Ascending aorta (tissue), 2 donors: ENCODE data around the gene SLCO2A1. TPM values are rescaled to one million over a fixed set of nuclear protein-coding genes. Genes with fewer than 3 reads are reported as not detected.

Experiments
- DNase-seq, 2 donors: peaks; one replicate each; pipeline ENCODE4 v3.0.0-alpha.2; 2019; ENCODE audit warnings: low spot score in 2 of 2
- H3K27ac ChIP-seq, 2 donors: fragments of 200-600 bp; sonication (generic); one replicate each; pipeline ENCODE4 v1.5.1; 2016 to 2017; ENCODE audit warnings: mild to moderate bottlenecking in 1 of 2
- H3K27me3 ChIP-seq: fragments of 200-600 bp; sonication (generic); one replicate; pipeline ENCODE4 v1.5.1; 2017
- H3K36me3 ChIP-seq, 2 donors: fragments of 200-600 bp; sonication (generic); one replicate each; pipeline ENCODE4 v1.5.1; 2016
- H3K4me1 ChIP-seq, 2 donors: fragments of 200-600 bp; sonication (generic); one replicate each; pipeline ENCODE4 v1.5.1; 2016 to 2017; ENCODE audit warnings: mild to moderate bottlenecking in 1 of 2
- H3K4me3 ChIP-seq, 2 donors: fragments of 200-600 bp; sonication (generic); one replicate each; pipeline ENCODE4 v1.5.1; 2016 to 2017; ENCODE audit warnings: mild to moderate bottlenecking in 1 of 2
- H3K9me3 ChIP-seq, 2 donors: fragments of 200-600 bp; sonication (generic); one replicate each; pipeline ENCODE4 v1.5.1; 2016
- intact Hi-C: fragments of 100-400 bp; cut with DNase I; formaldehyde crosslinking; loops from one replicate; pipeline ENCODE4 v1.15.1; 2023
- total RNA-seq: library from RNA; depleted of rRNA; stranded (reverse); fragments of >200 nt; gene quantifications from one replicate; pipeline ENCODE4 v1.1.0, GENCODE V29; 2016
- TF ChIP-seq, protein P1 (sequence below), 3 experiments: fragments of 200-600 bp in 2 of 3; fragments of 450-650 bp in 1 of 3; sonication (generic) in 2 of 3; IDR thresholded peaks; one replicate each; pipeline ENCODE4 v1.5.1; 2016 to 2019; ENCODE audit warnings: antibody characterized with exemption in 3 of 3, mild to moderate bottlenecking in 1 of 3, moderate library complexity in 1 of 3

Gene SLCO2A1
- total RNA-seq, 1 donor from 2014 or later, result 111 TPM

DNA sequence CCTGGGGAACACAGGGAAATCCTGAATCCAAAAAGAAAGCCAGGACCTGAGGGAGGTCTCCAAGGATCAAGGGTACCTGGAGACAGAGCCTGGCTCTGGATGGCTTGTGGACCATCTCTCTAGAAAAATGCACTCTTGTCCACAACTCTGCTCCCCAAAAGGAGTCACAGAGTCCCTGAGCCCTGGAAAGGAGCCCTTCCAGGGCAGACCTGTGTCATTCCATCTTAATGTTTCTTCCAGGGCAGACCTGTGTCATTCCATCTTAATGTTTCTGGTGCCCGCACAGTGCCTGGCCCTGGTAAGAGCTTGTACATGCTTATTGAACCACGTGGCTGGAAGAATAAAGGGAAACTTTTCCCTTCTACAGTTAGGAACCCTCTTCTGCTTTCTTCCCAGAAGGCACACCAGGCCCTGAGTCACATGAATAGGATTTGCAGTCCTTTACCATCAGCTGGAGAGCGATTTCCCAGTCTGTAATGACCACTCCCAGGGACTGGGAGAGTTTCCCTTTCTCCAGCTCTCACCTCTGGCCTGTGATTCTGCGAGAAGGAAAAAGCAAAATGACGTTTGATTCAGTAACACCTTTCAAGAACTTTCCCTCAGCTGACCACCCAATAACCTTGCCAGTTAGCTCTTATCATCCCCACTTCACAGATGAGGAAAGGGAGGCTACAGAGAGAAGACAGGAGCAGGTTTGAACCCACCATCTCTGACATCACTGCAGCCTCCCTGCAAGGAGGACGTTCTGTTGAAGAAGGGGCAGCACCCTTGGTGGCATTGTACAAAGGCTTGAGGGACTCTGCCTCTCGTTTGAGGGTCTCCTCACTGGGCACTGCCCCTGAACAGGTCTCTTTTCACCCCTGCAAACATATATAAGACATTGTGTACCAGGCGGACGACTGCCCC lies 35.8 kb upstream of the SLCO2A1 start:
- H3K4me3 ChIP-seq, result no peak overlapping the region
- H3K27me3 ChIP-seq, result no peaks in the 10 kb centered on the region
- no peaks in the 10 kb centered on the region for H3K4me1 ChIP-seq
- H3K9me3 ChIP-seq, result no peaks in the 10 kb centered on the region
- TF ChIP-seq, protein P1, sequence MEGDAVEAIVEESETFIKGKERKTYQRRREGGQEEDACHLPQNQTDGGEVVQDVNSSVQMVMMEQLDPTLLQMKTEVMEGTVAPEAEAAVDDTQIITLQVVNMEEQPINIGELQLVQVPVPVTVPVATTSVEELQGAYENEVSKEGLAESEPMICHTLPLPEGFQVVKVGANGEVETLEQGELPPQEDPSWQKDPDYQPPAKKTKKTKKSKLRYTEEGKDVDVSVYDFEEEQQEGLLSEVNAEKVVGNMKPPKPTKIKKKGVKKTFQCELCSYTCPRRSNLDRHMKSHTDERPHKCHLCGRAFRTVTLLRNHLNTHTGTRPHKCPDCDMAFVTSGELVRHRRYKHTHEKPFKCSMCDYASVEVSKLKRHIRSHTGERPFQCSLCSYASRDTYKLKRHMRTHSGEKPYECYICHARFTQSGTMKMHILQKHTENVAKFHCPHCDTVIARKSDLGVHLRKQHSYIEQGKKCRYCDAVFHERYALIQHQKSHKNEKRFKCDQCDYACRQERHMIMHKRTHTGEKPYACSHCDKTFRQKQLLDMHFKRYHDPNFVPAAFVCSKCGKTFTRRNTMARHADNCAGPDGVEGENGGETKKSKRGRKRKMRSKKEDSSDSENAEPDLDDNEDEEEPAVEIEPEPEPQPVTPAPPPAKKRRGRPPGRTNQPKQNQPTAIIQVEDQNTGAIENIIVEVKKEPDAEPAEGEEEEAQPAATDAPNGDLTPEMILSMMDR (IDR thresholded peaks at IDR 0.05), result no peak
- H3K36me3 ChIP-seq, result no peaks in the 10 kb centered on the region
- intact Hi-C loops, result no loop called here
- no peak for DNase-seq
- peak overlapping the region in 1 of 2 donors; percentile 37 for H3K27ac ChIP-seq

DNA sequence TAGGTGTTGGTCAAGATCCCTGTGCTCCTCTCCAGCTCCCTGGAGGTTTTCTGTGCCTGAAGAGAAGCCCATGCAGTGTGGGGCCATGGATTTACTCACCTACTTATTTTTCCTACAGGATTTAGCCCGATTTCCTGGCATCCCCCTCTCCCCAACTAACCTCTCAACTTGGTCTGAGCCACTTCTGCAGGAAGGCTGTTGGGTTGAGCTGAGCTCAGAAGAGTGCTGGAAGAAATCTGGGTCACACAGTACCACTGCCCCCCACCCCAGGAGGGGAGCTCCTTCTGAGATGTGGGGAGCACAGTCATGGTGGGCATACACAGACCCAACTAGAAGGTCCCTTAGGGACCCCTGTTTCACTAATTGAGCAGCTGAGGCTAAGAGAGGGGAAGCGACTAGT lies 34.4 kb upstream of the SLCO2A1 start:
- Histone ChIP-seq H3K4me1 (no peaks in the 10 kb centered on the region), H3K27me3 (no peaks in the 10 kb centered on the region), H3K9me3 (no peaks in the 10 kb centered on the region), H3K4me3 (no peak overlapping the region), H3K27ac (no peak overlapping the region), H3K36me3 (no peaks in the 10 kb centered on the region)
- intact Hi-C loops, result no loop called here
- TF ChIP-seq, protein P1 (IDR thresholded peaks at IDR 0.05), result no peak
- DNase-seq, result no peak

DNA sequence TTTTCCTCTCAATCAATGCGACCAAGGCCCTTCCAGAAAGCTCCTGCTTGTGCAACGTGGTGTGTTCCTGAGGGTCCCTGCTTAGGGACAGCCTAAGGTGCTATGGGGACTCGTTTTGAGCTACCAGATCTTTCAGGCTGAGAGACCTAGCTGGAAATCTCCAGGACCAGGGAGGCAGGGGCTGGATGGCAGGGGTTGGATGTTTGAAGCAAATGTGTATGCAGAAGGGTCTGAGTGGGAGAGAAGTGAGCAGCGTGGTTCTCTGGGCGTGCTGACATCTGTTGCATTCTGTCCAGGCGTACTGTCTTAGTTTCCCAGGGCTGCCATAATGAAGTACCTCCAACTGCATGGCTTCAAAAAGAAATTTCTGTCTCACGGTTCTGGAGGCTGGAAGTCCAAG lies 31.7 kb upstream of the SLCO2A1 start:
- no peak overlapping the region for H3K27ac ChIP-seq
- no peak overlapping the region for H3K4me3 ChIP-seq
- DNase-seq, result no peak
- intact Hi-C loops, result no loop called here
- TF ChIP-seq, protein P1 (IDR thresholded peaks at IDR 0.05), result no peak
- no peaks in the 10 kb centered on the region for H3K4me1 ChIP-seq
- no peaks in the 10 kb centered on the region for H3K36me3 ChIP-seq
- no peaks in the 10 kb centered on the region for H3K9me3 ChIP-seq
- H3K27me3 ChIP-seq, result no peaks in the 10 kb centered on the region

DNA sequence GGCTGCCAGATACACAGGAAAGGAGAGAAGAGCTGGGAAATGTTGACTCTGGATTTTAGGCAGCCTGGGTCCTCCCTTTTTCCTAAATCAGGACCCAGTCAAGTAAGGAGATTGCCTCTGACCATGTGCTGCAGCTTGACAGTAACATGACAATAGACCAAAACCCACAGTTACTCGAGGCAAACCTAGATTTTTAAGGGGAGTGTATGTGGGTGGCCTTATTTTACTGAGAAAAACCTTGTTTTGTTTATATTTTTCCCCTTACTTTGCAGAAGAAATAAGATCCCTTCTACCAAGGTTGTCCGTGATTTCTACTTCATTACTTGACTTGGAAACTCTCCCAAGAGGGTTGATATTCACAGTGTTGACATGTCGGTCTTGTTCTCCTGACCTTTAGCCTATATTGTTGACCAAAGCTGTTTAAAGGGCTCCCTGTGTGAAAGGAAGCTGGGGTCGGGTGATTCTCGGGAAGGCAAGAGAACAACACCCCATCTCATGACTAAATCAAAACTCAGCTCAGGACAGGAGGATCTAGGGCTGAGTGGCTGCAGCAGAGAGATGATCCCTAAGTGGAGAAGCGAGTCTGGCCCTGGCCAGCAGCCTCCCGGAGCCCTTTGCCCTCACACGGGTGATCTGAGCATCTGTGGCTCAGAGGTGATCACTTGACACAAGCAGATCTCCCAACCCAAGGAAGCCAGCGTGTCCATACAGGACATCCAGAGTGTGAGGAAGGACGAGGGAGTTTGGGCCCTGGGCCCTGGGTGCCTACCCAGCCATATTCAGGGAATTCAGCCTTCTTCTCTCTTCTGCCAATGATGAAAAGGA lies 31.0 kb upstream of the SLCO2A1 start:
- no peak overlapping the region for H3K4me3 ChIP-seq
- H3K4me1 ChIP-seq, result no peaks in the 10 kb centered on the region
- no peaks in the 10 kb centered on the region for H3K27me3 ChIP-seq
- no peak for DNase-seq
- H3K27ac ChIP-seq, result no peak overlapping the region
- no peaks in the 10 kb centered on the region for H3K36me3 ChIP-seq
- H3K9me3 ChIP-seq, result no peaks in the 10 kb centered on the region
- TF ChIP-seq, protein P1 (IDR thresholded peaks at IDR 0.05), result no peak
- intact Hi-C loops, result no loop called here

DNA sequence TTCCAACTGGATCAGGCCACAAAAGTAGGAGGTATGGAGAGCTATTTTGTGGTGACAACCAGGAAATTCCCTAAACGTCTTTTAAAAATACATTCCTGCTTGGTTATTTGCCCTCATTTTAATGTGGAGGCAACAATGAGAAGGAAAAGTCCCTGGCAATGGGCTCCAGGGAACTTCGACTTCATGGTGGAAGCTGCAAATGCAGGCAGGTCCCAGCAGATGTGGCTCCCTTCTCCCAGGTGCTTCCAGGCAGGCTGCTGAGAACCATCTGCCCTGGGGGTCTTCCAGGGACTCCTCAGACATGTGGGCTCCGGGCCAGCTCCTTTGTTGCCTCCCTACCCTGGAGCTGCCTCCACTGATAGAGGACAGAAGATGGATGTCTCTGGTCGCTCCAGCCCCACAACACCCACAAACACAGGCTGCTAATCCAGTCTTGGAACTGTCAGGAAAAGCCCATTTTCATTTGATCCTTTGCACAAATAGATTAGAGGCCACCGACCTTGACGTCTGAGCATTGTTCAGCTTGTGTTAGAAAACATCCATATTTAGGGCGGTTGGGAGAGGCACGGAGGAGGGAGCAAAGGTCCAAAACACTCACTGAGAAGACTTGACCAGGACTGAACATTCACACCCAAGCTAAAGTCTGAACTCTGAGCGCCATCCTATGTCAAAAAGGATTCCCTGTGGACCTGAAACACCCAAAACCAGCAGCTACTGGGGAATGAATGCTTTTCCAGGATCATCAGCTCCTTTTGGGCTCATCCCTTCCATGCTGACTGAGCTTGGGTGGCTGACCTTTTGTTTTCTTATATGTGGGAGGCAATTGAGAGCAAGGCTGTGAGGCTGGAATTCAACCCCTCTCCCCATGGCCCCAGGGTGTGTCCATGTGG lies 30.2 kb upstream of the SLCO2A1 start:
- Histone ChIP-seq H3K27me3 (no peaks in the 10 kb centered on the region), H3K27ac (no peak overlapping the region), H3K9me3 (no peaks in the 10 kb centered on the region), H3K4me1 (no peaks in the 10 kb centered on the region), H3K36me3 (no peaks in the 10 kb centered on the region), H3K4me3 (no peak overlapping the region)
- DNase-seq, result no peak
- intact Hi-C loops, result no loop called here
- TF ChIP-seq, protein P1 (IDR thresholded peaks at IDR 0.05), result no peak
